SK-N-SH (cell line): ENCODE results near the gene FLYWCH2. TPM values are rescaled to one million over a fixed set of nuclear protein-coding genes. Genes with fewer than 3 reads are reported as not detected.
A peak's percentile ranks its signal among the peaks of the same experiment; 100 is the strongest.

Experiments used
- CTCF ChIA-PET: fragments of 300-600, 350-600 bp; formaldehyde crosslinking; extraction: SDS; loops from one replicate; lab custom pipeline; 2021; lab: Yijun Ruan, JAX
- POLR2A ChIA-PET: fragments of 350-600 bp; sonication (Branson Sonifier 250); formaldehyde crosslinking; extraction: SDS; loops from one replicate; lab custom pipeline; 2020; ENCODE audit warnings: antibody characterized with exemption, inconsistent platforms; lab: Yijun Ruan, JAX
- DNase-seq: peaks from one replicate; pipeline ENCODE4 v3.0.0; 2012
- H2AFZ ChIP-seq: fragments of 200-600 bp; sonication (generic); 2 replicates; pipeline ENCODE4 v1.8.1; 2016; ENCODE audit warnings: antibody characterized with exemption, mild to moderate bottlenecking, low read depth
- H3F3A ChIP-seq: fragments of 200-600 bp; sonication (generic); replicated peaks from 2 replicates; pipeline ENCODE3; 2016; ENCODE audit warnings: antibody characterized with exemption, mild to moderate bottlenecking; ENCODE audit not compliant: insufficient read depth
- H3K27ac ChIP-seq, 2 experiments: fragments of 200-500 bp in 1 of 2; fragments of 200-600 bp in 1 of 2; sonication (Bioruptor generic) in 1 of 2; sonication (generic), shearing (Covaris generic) in 1 of 2; 2 replicates each; pipeline versions ENCODE4 v1.5.1 to v1.6.1; 2014 to 2016; ENCODE audit warnings: low read depth in 2 of 2, inconsistent platforms in 1 of 2, low read length in 1 of 2, mild to moderate bottlenecking in 1 of 2, mixed read lengths in 1 of 2
- H3K27me3 ChIP-seq: fragments of 200-600 bp; sonication (generic), shearing (Covaris generic); 2 replicates; pipeline ENCODE4 v1.6.1; 2016; ENCODE audit warnings: mixed run types; ENCODE audit not compliant: insufficient read depth
- H3K36me3 ChIP-seq, 2 experiments: fragments of 200-500 bp in 1 of 2; fragments of 200-600 bp in 1 of 2; sonication (Bioruptor generic) in 1 of 2; sonication (generic) in 1 of 2; replicated peaks in 1 of 2; 2 replicates each; pipeline versions ENCODE3 to v1.5.1; 2014 to 2016; ENCODE audit warnings: low read length in 1 of 2, mild to moderate bottlenecking in 1 of 2; ENCODE audit not compliant: insufficient read depth in 2 of 2, control insufficient read depth in 1 of 2
- H3K4me1 ChIP-seq, 2 experiments: fragments of 200-500 bp in 1 of 2; fragments of 200-600 bp in 1 of 2; sonication (Bioruptor generic) in 1 of 2; sonication (generic), shearing (Covaris generic) in 1 of 2; 2 replicates each; pipeline versions ENCODE4 v1.5.1 to v1.6.1; 2014 to 2016; ENCODE audit warnings: low read depth in 1 of 2, low read length in 1 of 2, mixed run types in 1 of 2; ENCODE audit not compliant: insufficient read depth in 2 of 2, control insufficient read depth in 1 of 2
- H3K4me2 ChIP-seq: fragments of 200-600 bp; sonication (generic), shearing (Covaris generic); 2 replicates; pipeline ENCODE4 v1.6.1; 2017; ENCODE audit warnings: mixed run types
- H3K4me3 ChIP-seq, 2 experiments: fragments of 200-500 bp in 1 of 2; fragments of 200-600 bp in 1 of 2; sonication (Bioruptor generic) in 1 of 2; sonication (generic), shearing (Covaris generic) in 1 of 2; 2 replicates each; pipeline versions ENCODE4 v1.5.1 to v1.8.1; 2014 to 2016; ENCODE audit warnings: low read depth in 2 of 2, inconsistent platforms in 1 of 2, low read length in 1 of 2, mild to moderate bottlenecking in 1 of 2, mixed read lengths in 1 of 2, moderate library complexity in 1 of 2
- H3K79me2 ChIP-seq: fragments of 200-600 bp; sonication (generic); 2 replicates; pipeline ENCODE4 v1.8.1; 2017; ENCODE audit warnings: mild to moderate bottlenecking; ENCODE audit not compliant: insufficient read depth
- H3K9ac ChIP-seq: fragments of 200-600 bp; sonication (generic); 2 replicates; pipeline ENCODE4 v1.6.1; 2017; ENCODE audit warnings: mixed run types
- H3K9me2 ChIP-seq: fragments of 200-600 bp; sonication (generic); 2 replicates; pipeline ENCODE4 v1.6.1; 2017; ENCODE audit warnings: mixed run types
- H3K9me3 ChIP-seq: fragments of 200-600 bp; sonication (generic); 2 replicates; pipeline ENCODE4 v1.6.1; 2017; ENCODE audit warnings: mixed run types, mild to moderate bottlenecking, moderate library complexity
- H4K20me1 ChIP-seq: fragments of 200-600 bp; sonication (generic); 2 replicates; pipeline ENCODE4 v1.6.1; 2017; ENCODE audit warnings: mild to moderate bottlenecking, mixed run types; ENCODE audit not compliant: insufficient read depth
- CTCF ChIP-seq: fragments of 200-600 bp; sonication (generic); IDR thresholded peaks from 2 replicates; pipeline ENCODE4 v1.6.1; 2017; ENCODE audit warnings: antibody characterized with exemption, mild to moderate bottlenecking, moderate library complexity
- ELF1 ChIP-seq: IDR thresholded peaks from 2 replicates; pipeline ENCODE4 v1.4.0; 2012
- EP300 ChIP-seq, 2 experiments: IDR thresholded peaks; 2 replicates each; pipeline versions ENCODE4 v1.4.0 to v1.6.1; 2012; ENCODE audit warnings: borderline replicate concordance in 1 of 2, low read depth in 1 of 2, low read length in 1 of 2
- EZH2phosphoT487 ChIP-seq: fragments of 200-600 bp; sonication (generic); IDR thresholded peaks from 2 replicates; pipeline ENCODE4 v1.6.1; 2017; ENCODE audit warnings: low read depth, mixed run types, mild to moderate bottlenecking, antibody characterized with exemption, moderate library complexity, borderline replicate concordance
- FOSL2 ChIP-seq: IDR thresholded peaks from 2 replicates; pipeline ENCODE4 v1.4.0; 2012; ENCODE audit warnings: low read depth, mild to moderate bottlenecking, moderate library complexity, borderline replicate concordance
- GABPA ChIP-seq: IDR thresholded peaks from 2 replicates; pipeline ENCODE4 v1.4.0; 2012; ENCODE audit warnings: low read depth, mild to moderate bottlenecking
- GATA2 ChIP-seq: sonication (generic); formaldehyde crosslinking; IDR thresholded peaks from 2 replicates; pipeline ENCODE4 v1.5.0; 2020; ENCODE audit warnings: mild to moderate bottlenecking, missing genetic modification reagents
- JUND ChIP-seq: IDR thresholded peaks from 2 replicates; pipeline ENCODE4 v1.4.0; 2012
- MAX ChIP-seq: IDR thresholded peaks from 2 replicates; pipeline ENCODE4 v1.4.0; 2012; ENCODE audit warnings: low read depth
- POLR2AphosphoS5 ChIP-seq: IDR thresholded peaks from 2 replicates; pipeline ENCODE4 v1.6.1; 2012; ENCODE audit warnings: low read depth, low read length
- REST ChIP-seq: IDR thresholded peaks from 2 replicates; pipeline ENCODE4 v1.6.1; 2012; ENCODE audit warnings: mild to moderate bottlenecking, low read depth, low read length, moderate library complexity
- RFX5 ChIP-seq: IDR thresholded peaks from 2 replicates; pipeline ENCODE4 v1.6.1; 2012; ENCODE audit warnings: mild to moderate bottlenecking, improper control_type of control experiment, low read length
- SIN3A ChIP-seq: IDR thresholded peaks from 2 replicates; pipeline ENCODE4 v1.6.1; 2012; ENCODE audit warnings: low read depth, mild to moderate bottlenecking, low read length, moderate library complexity, borderline replicate concordance
- USF1 ChIP-seq: IDR thresholded peaks from 2 replicates; pipeline ENCODE4 v1.4.0; 2012; ENCODE audit warnings: low read depth, borderline replicate concordance
- YY1 ChIP-seq: IDR thresholded peaks from 2 replicates; pipeline ENCODE4 v1.4.0; 2012; ENCODE audit warnings: low read depth, mild to moderate bottlenecking
- WGBS: methylation state at CpG from one replicate; pipeline ENCODE4 v1.1.6; 2017; ENCODE audit warnings: low lambda C conversion rate; 5-methylcytosine and 5-hydroxymethylcytosine counted together
- polyA plus RNA-seq, 3 experiments: library from polyadenylated mRNA; depleted of rRNA; stranded (reverse); fragments of >200 nt; gene quantifications; 2 replicates each; pipeline ENCODE4 v1.2.3, GENCODE V29; 2012

The FLYWCH2 gene
- polyA plus RNA-seq, 1 of the 3 experiments (the other 2 are of a cell fraction) = 64.8 TPM

GRCh38 chr16:2842340-2843000 lies 40.5 kb upstream of the FLYWCH2 start:
- H3K9ac ChIP-seq = no peak overlapping the region
- H4K20me1 ChIP-seq = no peaks in the 10 kb centered on the region
- H3K4me3 ChIP-seq = no peak overlapping the region
- no peaks in the 10 kb centered on the region; a peak in 1 of 4 replicates for H3K4me1 ChIP-seq
- peak; percentile 55 for DNase-seq
- no peaks in the 10 kb centered on the region for H3K9me2 ChIP-seq
- TF ChIP-seq EZH2phosphoT487 (no peak), CTCF (peak; percentile 50)
- H3K79me2 ChIP-seq = no peaks in the 10 kb centered on the region
- H3K4me2 ChIP-seq = no peak overlapping the region
- no peak overlapping the region for H2AFZ ChIP-seq
- H3K36me3 ChIP-seq = no peaks in the 10 kb centered on the region
- POLR2A ChIA-PET = no interaction called here
- 83% methylated on average over 33 of the region's 40 CpGs for WGBS
- no peak overlapping the region for H3K27ac ChIP-seq
- no peaks in the 10 kb centered on the region for H3K27me3 ChIP-seq
- CTCF ChIA-PET = interaction anchor here (1.0 to 2.4 kb wide), 3 partner anchors 19 to 26 kb away, joined by 3 to 11 read pairs (median 6); no protein-coding TSS in a partner anchor
- no peaks in the 10 kb centered on the region for H3F3A ChIP-seq
- H3K9me3 ChIP-seq = no peaks in the 10 kb centered on the region

GRCh38 chr16:2843526-2843925 lies 39.5 kb upstream of the FLYWCH2 start:
- H3K79me2 ChIP-seq = no peaks in the 10 kb centered on the region
- DNase-seq = no peak
- WGBS = 66% methylated on average over 7 of the region's 8 CpGs
- H3K9me3 ChIP-seq = no peaks in the 10 kb centered on the region
- no peak overlapping the region for H3K27ac ChIP-seq
- H2AFZ ChIP-seq = no peak overlapping the region
- no peaks in the 10 kb centered on the region for H4K20me1 ChIP-seq
- H3K9ac ChIP-seq = no peak overlapping the region
- no peak for TF ChIP-seq POLR2AphosphoS5
- H3F3A ChIP-seq = no peaks in the 10 kb centered on the region
- no peaks in the 10 kb centered on the region; the same call in 1 of the 2 replicates for H3K27me3 ChIP-seq
- ChIA-PET CTCF (interaction anchor here (1.9 to 3.0 kb wide), 3 partner anchors 20 to 25 kb away, joined by 6 to 11 read pairs (median 11); no protein-coding TSS in a partner anchor), POLR2A (no interaction called here)
- no peaks in the 10 kb centered on the region for H3K36me3 ChIP-seq
- no peak overlapping the region for H3K4me3 ChIP-seq
- H3K9me2 ChIP-seq = no peaks in the 10 kb centered on the region
- no peaks in the 10 kb centered on the region; a peak in 1 of 4 replicates for H3K4me1 ChIP-seq
- H3K4me2 ChIP-seq = no peak overlapping the region

- no peaks in the 10 kb centered on the region for H3F3A ChIP-seq
- no peaks in the 10 kb centered on the region for H3K9me3 ChIP-seq
- H3K4me3 ChIP-seq = no peak overlapping the region
- 80% methylated on average over 5 of the region's 5 CpGs for WGBS
- H3K27me3 ChIP-seq = peaks cover 5% of the 10 kb centered on the region; the same call in 1 of the 2 replicates
- H3K36me3 ChIP-seq = no peaks in the 10 kb centered on the region
- no peak overlapping the region for H2AFZ ChIP-seq
- H3K4me2 ChIP-seq = no peak overlapping the region
- no peaks in the 10 kb centered on the region for H3K9me2 ChIP-seq
- no peak overlapping the region for H3K27ac ChIP-seq
- H3K79me2 ChIP-seq = no peaks in the 10 kb centered on the region
- H3K9ac ChIP-seq = no peak overlapping the region
- no peak for DNase-seq
- ChIA-PET CTCF (interaction anchor here (1.2 to 3.0 kb wide), 2 partner anchors 23 to 30 kb away, joined by 4 to 11 read pairs; no protein-coding TSS in a partner anchor), POLR2A (no interaction called here)
- H3K4me1 ChIP-seq = no peaks in the 10 kb centered on the region
- H4K20me1 ChIP-seq = no peaks in the 10 kb centered on the region
- TF ChIP-seq MAX (no peak), GATA2 (CRISPR knock-in tag) (no peak), GABPA (no peak), REST (no peak), SIN3A (no peak), POLR2AphosphoS5 (no peak), FOSL2 (no peak), RFX5 (no peak), YY1 (no peak), JUND (no peak), USF1 (no peak), ELF1 (no peak), EP300 (IDR thresholded peaks at IDR 0.05; ENCODE audit: borderline replicate concordance in 1 of 2, low read depth in 1 of 2, low read length in 1 of 2) (no peak)
Measured at GRCh38 chr16:2845116-2845515, 37.9 kb upstream of the FLYWCH2 start.
